Stimulated activated CD4-positive, alpha-beta T cell treated with anti-CD3 and anti-CD28 coated beads, Interleukin-4, amount 100 ng/mL, for 4 hours (primary cell): Measurements from ENCODE around the gene LGALS3.

Experiments used
- DNase-seq, 2 experiments: peaks; one replicate each; pipeline ENCODE4 v3.0.0-alpha.2; 2020

Gene LGALS3

GRCh38 chr14:55131370-55132137 is 2.5 kb downstream of the LGALS3 start:
- no peak for DNase-seq

DNA sequence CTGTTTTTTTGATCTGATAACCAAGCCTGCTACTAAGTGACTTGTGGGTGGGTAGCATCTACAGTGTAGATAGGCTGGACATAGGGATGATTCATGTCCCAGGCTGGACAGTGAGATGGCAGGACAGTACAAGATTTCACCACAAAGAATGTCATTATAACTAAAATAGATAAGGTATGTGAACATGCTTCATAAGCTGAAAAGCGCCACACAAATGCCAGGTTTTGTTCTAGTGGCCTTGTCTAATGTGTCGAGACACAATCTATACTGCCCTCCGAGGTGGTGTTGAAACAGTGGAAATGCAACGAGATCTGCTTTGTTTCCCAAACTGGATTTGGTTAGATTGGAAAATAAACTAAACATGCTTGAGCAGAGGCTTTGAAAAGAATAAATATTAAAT is 4.4 kb downstream of the LGALS3 start:
- DNase-seq = no peak

- no peak for DNase-seq
Measured at GRCh38 chr14:55136241-55136640, 7.2 kb downstream of the LGALS3 start.

GRCh38 chr14:55136885-55137786 is 8.1 kb downstream of the LGALS3 start:
- DNase-seq = no peak

- no peak for DNase-seq
Measured at GRCh38 chr14:55138091-55138490, 9.0 kb downstream of the LGALS3 start.

- DNase-seq = no peak
Measured at GRCh38 chr14:55139141-55139540, 10.1 kb downstream of the LGALS3 start.

GRCh38 chr14:55139696-55140509 is 10.9 kb downstream of the LGALS3 start:
- no peak for DNase-seq

GRCh38 chr14:55141825-55142224 is 12.8 kb downstream of the LGALS3 start:
- no peak for DNase-seq

DNA sequence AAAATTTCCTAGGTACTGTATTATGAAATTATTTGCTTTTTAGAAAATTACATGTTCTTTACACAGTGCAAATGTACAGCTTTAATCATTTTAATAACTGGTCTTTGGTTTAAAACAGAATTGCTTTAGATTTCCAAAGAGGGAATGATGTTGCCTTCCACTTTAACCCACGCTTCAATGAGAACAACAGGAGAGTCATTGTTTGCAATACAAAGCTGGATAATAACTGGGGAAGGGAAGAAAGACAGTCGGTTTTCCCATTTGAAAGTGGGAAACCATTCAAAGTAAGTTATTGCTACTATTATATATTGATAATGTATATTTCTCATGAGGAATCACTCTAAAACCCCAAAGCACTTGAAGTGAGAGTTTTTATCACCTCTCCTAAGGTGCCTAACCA is 13.4 kb downstream of the LGALS3 start:
- DNase-seq = no peak

GRCh38 chr14:55146425-55146824 is 17.4 kb downstream of the LGALS3 start:
- DNase-seq = no peak

DNA sequence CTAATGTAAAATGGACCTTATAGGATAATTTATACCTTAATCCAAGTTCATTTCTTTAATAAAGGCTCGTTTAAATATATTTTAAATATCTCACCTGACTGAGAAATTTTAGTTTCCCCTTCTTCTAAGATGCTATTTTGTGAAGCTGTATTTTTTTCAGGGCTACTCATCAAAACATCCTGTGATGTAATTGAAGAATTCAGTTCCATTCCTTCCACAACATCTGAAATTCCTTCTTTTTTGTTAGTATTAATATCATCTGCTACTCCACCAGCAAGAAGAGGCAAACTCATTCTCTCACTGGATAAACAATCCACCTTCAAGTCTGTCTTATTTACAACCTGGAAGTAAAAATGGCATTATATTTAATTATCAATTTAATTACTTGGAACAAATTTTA is 22.5 kb downstream of the LGALS3 start:
- no peak for DNase-seq

- DNase-seq = no peak
Measured at GRCh38 chr14:55152052-55152753, 23.2 kb downstream of the LGALS3 start.

GRCh38 chr14:55153951-55154350 is 24.9 kb downstream of the LGALS3 start:
- no peak for DNase-seq

- no peak for DNase-seq
Measured at GRCh38 chr14:55157080-55157479, 28.0 kb downstream of the LGALS3 start.

GRCh38 chr14:55158412-55158811 is 29.4 kb downstream of the LGALS3 start:
- DNase-seq = no peak

GRCh38 chr14:55160989-55161388 is 31.9 kb downstream of the LGALS3 start:
- no peak for DNase-seq

DNA sequence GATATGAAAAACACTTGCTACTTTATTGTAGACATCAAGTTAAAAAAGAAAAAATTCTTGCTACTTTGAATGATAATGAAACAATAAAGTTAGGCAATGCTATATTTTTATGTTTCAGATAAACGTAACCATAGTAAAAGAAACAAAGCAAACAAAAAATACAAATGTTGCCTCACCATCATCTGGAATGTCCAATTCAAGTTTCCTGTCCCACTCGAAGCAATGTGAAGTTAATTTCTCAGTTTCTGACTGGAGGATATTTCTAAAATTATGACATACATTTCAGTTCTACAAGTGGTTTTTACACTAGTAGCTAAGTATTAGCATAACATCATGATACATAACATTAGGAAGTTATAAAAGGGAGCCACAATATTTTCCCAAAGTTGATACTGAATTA is 41.5 kb downstream of the LGALS3 start:
- no peak for DNase-seq

GRCh38 chr14:55180006-55180405 is 51.0 kb downstream of the LGALS3 start:
- DNase-seq = no peak

GRCh38 chr14:55180434-55180833 is 51.4 kb downstream of the LGALS3 start:
- no peak for DNase-seq

DNA sequence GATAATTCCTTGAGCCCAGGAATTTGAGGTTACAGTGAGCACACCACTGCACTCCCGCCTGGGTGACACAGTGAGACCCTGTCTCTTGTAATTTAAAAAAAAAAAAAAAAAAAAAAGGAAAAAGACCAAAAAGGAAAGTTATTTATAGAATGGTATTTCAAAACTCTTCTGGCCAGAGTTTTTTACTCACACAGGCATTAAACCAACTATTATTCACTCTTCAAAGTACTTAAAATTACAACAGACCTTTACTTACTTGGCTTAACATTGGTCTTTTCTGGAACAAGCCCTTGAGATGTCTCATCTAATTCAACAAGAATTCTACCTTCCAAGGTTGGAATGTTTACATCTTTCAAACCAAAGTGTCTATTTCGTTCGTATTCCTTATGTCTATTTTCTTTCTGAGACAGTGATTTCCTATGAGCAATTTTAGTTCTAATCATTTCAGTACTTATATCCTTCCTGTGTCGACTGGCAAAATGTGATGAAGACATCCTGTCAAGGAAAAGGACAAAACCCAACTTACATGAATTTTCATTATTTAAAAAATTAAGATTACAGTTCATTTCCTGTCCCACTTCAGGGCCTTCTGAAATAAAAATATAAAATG is 59.7 kb downstream of the LGALS3 start:
- DNase-seq = no peak

GRCh38 chr14:55190906-55191202 is 61.8 kb downstream of the LGALS3 start:
- DNase-seq = no peak
